CD4-positive, alpha-beta T cell treated with Interleukin-17A for 1 hour (primary cell): ENCODE results near the gene FXYD2.
"Not testable (repeated sequence)": the region's sequence is repeated elsewhere in the genome, so short reads cannot be mapped to it uniquely, and the experiment has no call there.

Experiments
- DNase-seq: peaks from one replicate; pipeline ENCODE4 v3.0.0-alpha.2; 2020

FXYD2 gene

GRCh38 chr11:117824571-117825537 lies at the start of gene FXYD2:
FXYD2 (minus strand) TSS chr11:117824744; CDS start chr11:117824678, 66 bp downstream.
- no peak for DNase-seq

DNA sequence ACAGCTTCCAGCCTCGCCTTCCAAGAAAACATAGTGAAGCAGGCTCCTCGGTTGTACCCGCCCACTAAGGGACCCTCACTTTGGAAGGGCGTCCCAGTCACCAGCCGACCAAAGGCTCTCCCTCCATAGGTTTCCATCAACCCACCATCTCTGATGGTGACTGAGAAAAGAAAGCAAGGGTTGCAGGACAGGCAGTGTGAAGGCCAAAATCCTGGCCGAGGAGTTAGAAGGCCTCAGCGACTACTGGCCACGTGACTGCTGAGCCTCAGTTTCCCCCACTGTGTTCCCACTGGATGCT lies 49.2 kb upstream of the FXYD2 start:
- no peak for DNase-seq

- no peak for DNase-seq
Measured at GRCh38 chr11:117872975-117873827, 48.7 kb upstream of the FXYD2 start.

GRCh38 chr11:117872420-117872961 lies 47.9 kb upstream of the FXYD2 start:
- DNase-seq: no peak

GRCh38 chr11:117871784-117872183 lies 47.2 kb upstream of the FXYD2 start:
- no peak for DNase-seq

DNA sequence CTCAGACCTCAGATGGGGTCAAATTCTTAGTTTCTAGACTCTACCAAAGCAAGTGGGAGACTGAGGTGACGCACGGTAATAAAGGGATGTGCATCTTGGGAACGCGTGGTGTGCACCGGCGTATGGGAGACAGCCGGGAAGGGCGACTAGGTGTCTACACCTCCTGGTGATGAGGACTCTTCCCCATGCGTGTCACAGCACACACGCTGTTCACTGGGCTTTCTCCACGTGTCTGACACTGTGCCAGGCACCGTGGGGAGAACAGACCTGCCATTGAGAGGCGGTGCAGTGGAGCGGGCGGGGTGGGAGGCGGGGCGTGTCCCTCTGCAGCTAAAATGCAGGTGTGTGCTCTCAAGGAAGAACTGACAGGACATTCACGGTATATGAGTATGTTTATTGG lies 46.6 kb upstream of the FXYD2 start:
- DNase-seq: no peak

- DNase-seq: no peak
Measured at GRCh38 chr11:117870103-117870952, 45.8 kb upstream of the FXYD2 start.

DNA sequence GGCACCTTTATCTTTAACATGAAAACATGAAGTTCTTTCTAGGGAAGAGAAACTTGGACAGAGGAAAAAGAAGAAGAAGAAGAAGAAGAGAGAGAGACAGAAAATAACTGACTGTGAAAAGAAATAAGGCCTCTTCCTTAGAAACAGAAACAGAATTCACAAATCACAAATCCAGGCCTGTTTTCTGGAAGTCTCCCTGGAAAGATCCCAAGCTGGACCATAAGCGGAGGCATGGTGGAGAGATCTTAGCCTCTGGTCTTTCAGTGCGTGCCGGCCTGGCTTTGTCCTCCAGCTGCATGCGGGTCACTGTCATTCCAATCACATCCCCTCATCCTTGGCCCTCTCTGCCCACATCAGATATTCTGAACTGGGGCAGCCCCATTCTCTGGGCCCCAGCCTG lies 45.1 kb upstream of the FXYD2 start:
- no peak for DNase-seq

DNA sequence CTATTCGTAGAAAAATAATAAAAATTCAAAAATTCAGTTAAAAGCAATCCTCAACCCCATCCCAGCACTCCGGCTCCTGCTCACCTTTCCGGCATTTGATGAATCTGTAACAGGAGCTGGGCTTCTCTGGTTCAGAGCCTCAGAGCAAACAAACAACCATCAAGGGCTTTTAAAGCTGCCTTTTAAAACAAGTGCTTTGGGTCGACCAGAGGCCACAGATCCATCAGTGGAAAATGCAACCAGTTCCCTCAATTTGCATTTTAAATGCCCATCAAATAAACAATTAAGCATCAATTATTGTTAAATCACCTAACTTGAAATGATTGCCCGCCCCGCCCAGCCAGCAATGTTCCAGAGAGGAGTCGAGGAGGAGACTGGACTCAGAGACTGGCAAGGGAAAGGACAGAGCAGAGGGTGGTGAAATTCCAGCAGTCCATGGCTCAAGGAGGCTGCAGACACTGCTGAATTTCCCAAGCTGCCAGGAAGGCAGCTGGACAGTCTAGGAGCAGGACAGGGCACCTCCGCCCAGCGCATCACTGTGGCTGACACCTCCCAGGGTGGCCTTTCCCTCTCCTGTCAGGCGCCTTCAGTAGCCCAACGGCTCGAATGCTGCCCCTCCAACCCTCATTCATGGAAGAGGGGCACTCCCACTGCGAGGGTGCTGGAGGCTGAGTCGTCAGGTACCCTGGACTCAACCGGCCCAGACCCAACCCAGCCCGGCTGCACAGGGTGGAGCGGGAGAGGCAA lies 44.4 kb upstream of the FXYD2 start:
- no peak for DNase-seq

DNA sequence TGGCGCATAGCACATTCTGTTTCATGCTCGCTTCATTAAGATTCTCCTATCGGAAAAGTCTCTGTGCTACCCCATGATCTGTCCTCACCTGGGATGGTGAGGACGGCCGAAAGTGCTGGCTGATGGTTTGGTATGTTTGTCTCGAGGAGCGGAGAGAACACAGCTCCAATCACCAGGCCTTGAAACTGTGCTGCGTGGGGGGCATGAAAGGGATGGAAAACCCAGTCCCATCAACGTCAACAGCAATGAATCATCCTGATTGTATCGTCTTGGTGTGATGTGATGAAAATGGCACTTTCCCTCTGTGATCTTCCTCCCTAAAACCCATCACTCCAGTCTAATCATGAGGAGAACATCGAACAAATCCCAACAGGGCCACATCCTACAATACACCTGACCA lies 43.5 kb upstream of the FXYD2 start:
- no peak for DNase-seq

DNA sequence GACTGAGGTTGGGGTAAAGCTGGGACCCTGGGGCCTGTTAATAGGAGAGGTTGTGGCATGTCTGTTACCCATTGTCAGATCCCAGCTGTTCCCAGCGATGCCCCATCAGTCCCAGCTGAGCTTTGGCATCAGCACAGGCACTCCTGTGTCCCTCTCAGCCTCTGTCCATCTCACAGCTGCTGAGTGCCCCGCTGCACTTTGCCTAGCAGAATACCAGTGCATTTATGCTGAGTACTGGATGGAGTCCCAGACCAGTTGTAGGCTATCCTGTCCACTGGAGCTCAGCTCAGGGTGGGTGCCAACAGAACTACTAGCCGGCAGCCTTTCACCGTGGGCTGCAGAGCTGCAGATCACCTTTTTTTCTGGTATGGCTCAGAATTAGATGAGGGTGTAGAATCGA lies 42.0 kb upstream of the FXYD2 start:
- no peak for DNase-seq

- DNase-seq: not testable (repeated sequence)
Measured at GRCh38 chr11:117865546-117865945, 41.0 kb upstream of the FXYD2 start.

DNA sequence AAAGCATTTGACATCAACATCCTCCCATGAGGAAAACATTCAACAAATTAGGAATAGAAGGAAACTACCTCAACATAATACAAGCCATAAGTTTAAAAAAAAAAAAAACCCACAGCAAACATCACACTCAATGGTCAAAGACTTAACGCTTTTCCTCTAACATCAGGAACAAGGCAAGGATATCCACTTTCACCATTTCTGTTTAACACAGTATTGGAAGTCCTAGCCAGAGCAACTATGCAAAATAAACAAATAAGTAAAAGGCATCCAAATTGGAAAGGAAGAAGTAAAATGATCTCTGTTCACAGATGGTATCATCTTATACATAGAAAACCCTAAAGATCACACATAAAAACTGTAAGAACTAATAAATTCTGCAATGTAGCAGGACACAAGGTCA lies 38.8 kb upstream of the FXYD2 start:
- DNase-seq: no peak

- no peak for DNase-seq
Measured at GRCh38 chr11:117862753-117863152, 38.2 kb upstream of the FXYD2 start.

- no peak for DNase-seq
Measured at GRCh38 chr11:117862019-117862725, 37.6 kb upstream of the FXYD2 start.

DNA sequence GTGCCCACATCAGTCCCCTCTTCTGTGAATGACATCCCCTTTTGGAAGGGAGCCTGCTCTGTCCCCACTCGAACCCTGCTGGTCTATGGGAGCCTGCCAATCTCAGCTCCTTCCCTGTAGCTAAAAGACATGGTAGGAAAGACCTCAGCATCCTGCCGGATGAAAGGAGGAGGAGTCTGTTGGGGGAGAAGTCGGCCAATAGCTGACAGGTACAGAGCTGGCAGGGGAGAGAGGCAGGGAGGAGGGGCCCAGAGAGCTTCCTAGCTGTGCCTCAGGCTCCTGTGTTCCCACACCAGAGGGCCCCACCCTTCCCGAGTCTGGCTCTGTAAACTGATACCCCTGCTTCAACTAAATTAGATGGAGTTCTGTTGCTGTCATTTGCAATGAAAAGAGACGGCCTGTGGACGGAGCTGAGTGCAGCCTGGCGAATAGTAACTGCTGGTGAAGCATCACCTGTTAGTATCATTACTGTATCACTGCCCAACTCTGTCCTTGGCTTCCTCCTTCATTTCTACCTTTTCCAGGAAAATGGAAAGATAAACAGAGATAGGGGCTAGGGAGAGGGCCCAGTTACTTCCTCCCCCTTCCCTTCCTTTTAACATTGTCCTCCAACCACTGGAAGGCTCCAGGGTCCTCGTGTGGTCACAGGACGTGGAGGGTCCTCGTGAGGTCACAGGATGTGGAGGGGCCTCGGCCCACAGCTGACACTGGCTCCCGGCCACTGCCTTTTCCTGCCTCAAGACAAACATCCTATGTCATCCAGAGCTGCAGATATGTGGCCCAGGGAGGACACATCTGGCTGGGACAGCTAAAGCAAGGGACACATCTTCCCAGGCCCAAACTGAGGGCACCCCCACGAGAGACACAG lies 36.8 kb upstream of the FXYD2 start:
- DNase-seq: no peak

- DNase-seq: no peak
Measured at GRCh38 chr11:117860139-117860538, 35.6 kb upstream of the FXYD2 start.

- no peak for DNase-seq
Measured at GRCh38 chr11:117859488-117860112, 35.1 kb upstream of the FXYD2 start.

DNA sequence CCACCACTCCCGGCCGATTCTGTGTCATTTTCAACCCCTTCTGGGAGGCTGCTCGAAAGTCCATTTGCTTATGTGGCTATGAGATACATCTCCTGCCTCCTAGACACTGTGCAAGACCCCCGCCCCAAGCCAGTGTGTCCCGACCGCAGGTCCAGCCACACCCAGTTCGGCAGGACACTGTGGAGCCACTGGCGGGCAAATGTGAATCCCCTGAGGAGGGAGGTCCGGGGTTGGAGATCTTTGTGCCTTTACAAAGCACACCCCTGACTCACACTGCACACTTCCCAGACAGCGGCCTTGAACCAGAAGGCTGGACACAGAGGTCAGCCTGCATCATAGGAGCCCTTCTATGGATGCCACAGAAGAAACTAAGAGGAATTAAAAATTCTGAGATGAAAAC lies 34.5 kb upstream of the FXYD2 start:
- DNase-seq: no peak
